Adrenal gland (tissue), 5 donors: ENCODE measurements around the gene FUT7.

Experiments
- CTCF ChIP-seq, 6 experiments: fragments of 450-650 bp in 4 of 6; fragments of 200-600 bp in 2 of 6; sonication (generic) in 1 of 6; IDR thresholded peaks; 1 replicate in 5 of 6; 2 replicates in 1 of 6; pipeline versions ENCODE4 v1.5.1 to v1.8.0; 2016 to 2021; ENCODE audit warnings: antibody characterized with exemption in 6 of 6, mild to moderate bottlenecking in 2 of 6, moderate library complexity in 1 of 6
- POLR2A ChIP-seq, 2 donors: fragments of 450-650 bp; IDR thresholded peaks; one replicate each; pipeline ENCODE4 v1.6.1; 2017; ENCODE audit warnings: antibody characterized with exemption in 2 of 2, mild to moderate bottlenecking in 2 of 2, moderate library complexity in 1 of 2
- donor health status: DM: no; HTN: no; CAD: no.

- TF ChIP-seq CTCF (IDR thresholded peaks at IDR 0.05) (no peak), POLR2A (IDR thresholded peaks at IDR 0.05) (no peak)
These were observed 1.1 kb downstream of the FUT7 start for GRCh38 chr9:137030538-137031527.
